Measurements from ENCODE around the gene MPV17L. TPM values are rescaled to one million over a fixed set of nuclear protein-coding genes. Genes with fewer than 3 reads are reported as not detected.

MPV17L gene
- total and polyA plus RNA-seq, 2 donors (not counting 3 experiments of a cell fraction or from before 2014, with no cell fraction given) = 0.06 to 0.22 TPM

DNA sequence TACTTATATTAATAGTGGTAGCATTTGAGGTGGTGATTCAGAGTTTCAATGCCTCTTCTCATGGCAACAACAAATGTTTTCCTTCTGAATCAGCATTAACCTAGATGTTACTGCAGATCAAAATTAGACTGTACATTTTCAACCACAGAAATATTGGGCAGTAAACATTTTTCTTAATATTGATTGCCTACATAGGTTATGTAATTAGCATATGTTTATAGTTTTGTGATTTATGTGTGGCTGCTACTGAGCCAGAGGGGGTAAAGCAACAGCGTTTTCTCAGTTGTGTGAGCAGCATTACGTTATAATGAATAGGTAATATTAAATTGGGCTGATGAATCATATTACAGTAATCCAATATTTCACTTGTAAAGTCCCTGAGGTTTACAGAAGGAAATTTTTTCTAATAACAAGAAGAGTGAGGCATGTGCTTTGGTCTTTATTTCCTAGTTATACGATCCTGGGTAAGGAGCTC, 20.0 kb downstream of the MPV17L start:
- POLR2A ChIA-PET = no interaction called here
- dilution Hi-C loops (cut with MboI; ENCODE audit: extremely low pct_ligation_motif_present, low sequenced_read_pairs) = no loop called here
- no peak overlapping the region for H3K9ac ChIP-seq (replicated peaks; ENCODE audit: extremely low read depth, insufficient read depth, low read length)
- H3K9me3 ChIP-seq (replicated peaks; ENCODE audit: control insufficient read depth, insufficient read depth, low read length) = no peaks in the 10 kb centered on the region
- intact Hi-C loops (cut with micrococcal nuclease) = no loop called here
- no peak overlapping the region for H3K27ac ChIP-seq (ENCODE audit: insufficient read depth, low read depth, low read length)
- no peaks in the 10 kb centered on the region for H3K4me1 ChIP-seq (ENCODE audit: control insufficient read depth, extremely low read depth, insufficient read depth, low read length)
- no peaks in the 10 kb centered on the region for H3K36me3 ChIP-seq (ENCODE audit: control insufficient read depth in 2 of 2, extremely low read depth in 1 of 2, insufficient read depth in 2 of 2, low read length in 2 of 2)
- H3K4me3 ChIP-seq (replicated peaks in 1 of 3; ENCODE audit: insufficient read depth in 1 of 3, low read depth in 1 of 3, low read length in 3 of 3) = no peak overlapping the region
- TF ChIP-seq GATA2 (IDR thresholded peaks at IDR 0.05; ENCODE audit: insufficient read depth, insufficient read length, low read depth, low read length) (no peak), JUN (IDR thresholded peaks at IDR 0.05; ENCODE audit: borderline replicate concordance, insufficient read depth, insufficient read length, low read depth) (no peak), POLR2AphosphoS5 (IDR thresholded peaks at IDR 0.05; ENCODE audit: insufficient read depth, low read depth, low read length) (no peak)
- H3K9me1 ChIP-seq (replicated peaks; ENCODE audit: control insufficient read depth, extremely low read depth, insufficient read depth, low read length) = no peaks in the 10 kb centered on the region
- H4K20me1 ChIP-seq (replicated peaks; ENCODE audit: control insufficient read depth, extremely low read depth, insufficient read depth, low read length) = no peaks in the 10 kb centered on the region
- DNase-seq (ENCODE audit: low read depth, low spot score) = no peak
- no peak overlapping the region for H2AFZ ChIP-seq (ENCODE audit: low read depth, low read length)
- no TSS peak for BruUV-seq (replicated peaks)
- no peaks in the 10 kb centered on the region for H3K79me2 ChIP-seq (ENCODE audit: control insufficient read depth, insufficient read depth, low read length)
- H3K27me3 ChIP-seq (ENCODE audit: control insufficient read depth in 2 of 2, insufficient read depth in 2 of 2, low read length in 2 of 2) = no peaks in the 10 kb centered on the region
- H3K4me2 ChIP-seq (ENCODE audit: insufficient read depth, low read length) = no peak overlapping the region
- CTCF ChIA-PET = interaction anchor here (1.3 kb wide), 2 partner anchors 10 to 12 kb away, joined by 3 to 6 read pairs; no protein-coding TSS in a partner anchor
- no peak for FAIRE-seq

DNA sequence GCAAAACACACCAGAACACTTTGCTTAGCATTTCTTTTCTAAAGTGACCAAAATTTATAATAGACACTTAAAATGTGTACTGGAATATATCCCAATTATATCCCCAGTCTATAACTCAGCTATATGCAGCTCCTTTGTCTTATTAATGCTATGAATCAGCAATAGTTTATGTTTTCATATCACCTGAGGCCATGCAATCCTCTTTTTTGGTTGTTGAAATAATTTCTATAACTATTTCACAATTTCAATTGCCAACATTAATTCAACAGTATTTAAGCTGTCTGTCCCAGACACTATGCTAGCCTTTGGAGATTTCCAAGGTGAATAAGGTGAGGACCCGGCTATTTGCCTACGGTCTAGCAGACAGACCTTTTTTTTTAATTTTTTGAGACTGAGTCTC, 21.6 kb downstream of the MPV17L start:
- no peaks in the 10 kb centered on the region for H3K9me1 ChIP-seq (replicated peaks; ENCODE audit: control insufficient read depth, extremely low read depth, insufficient read depth, low read length)
- no peak overlapping the region for H2AFZ ChIP-seq (ENCODE audit: low read depth, low read length)
- dilution Hi-C loops (cut with MboI; ENCODE audit: extremely low pct_ligation_motif_present, low sequenced_read_pairs) = no loop called here
- no peak overlapping the region for H3K4me2 ChIP-seq (ENCODE audit: insufficient read depth, low read length)
- no peak for TF ChIP-seq MYC (IDR thresholded peaks at IDR 0.05; ENCODE audit: low read depth, low read length)
- TF ChIP-seq, protein P1, sequence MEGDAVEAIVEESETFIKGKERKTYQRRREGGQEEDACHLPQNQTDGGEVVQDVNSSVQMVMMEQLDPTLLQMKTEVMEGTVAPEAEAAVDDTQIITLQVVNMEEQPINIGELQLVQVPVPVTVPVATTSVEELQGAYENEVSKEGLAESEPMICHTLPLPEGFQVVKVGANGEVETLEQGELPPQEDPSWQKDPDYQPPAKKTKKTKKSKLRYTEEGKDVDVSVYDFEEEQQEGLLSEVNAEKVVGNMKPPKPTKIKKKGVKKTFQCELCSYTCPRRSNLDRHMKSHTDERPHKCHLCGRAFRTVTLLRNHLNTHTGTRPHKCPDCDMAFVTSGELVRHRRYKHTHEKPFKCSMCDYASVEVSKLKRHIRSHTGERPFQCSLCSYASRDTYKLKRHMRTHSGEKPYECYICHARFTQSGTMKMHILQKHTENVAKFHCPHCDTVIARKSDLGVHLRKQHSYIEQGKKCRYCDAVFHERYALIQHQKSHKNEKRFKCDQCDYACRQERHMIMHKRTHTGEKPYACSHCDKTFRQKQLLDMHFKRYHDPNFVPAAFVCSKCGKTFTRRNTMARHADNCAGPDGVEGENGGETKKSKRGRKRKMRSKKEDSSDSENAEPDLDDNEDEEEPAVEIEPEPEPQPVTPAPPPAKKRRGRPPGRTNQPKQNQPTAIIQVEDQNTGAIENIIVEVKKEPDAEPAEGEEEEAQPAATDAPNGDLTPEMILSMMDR (IDR thresholded peaks at IDR 0.05; ENCODE audit: extremely low read depth in 1 of 2, insufficient read depth in 1 of 2, low read depth in 1 of 2, low read length in 2 of 2) = no peak
- TF ChIP-seq, protein P2, sequence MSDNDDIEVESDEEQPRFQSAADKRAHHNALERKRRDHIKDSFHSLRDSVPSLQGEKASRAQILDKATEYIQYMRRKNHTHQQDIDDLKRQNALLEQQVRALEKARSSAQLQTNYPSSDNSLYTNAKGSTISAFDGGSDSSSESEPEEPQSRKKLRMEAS (IDR thresholded peaks at IDR 0.05; ENCODE audit: insufficient read depth, insufficient read length) = no peak
- no peak for TF ChIP-seq POLR2A (IDR thresholded peaks at IDR 0.05; ENCODE audit: low read depth, low read length)
- TF ChIP-seq FOS (IDR thresholded peaks at IDR 0.05; ENCODE audit: borderline replicate concordance, insufficient read depth, low read length) = no peak
- no peak for TF ChIP-seq EZH2 (IDR thresholded peaks at IDR 0.05; ENCODE audit: borderline replicate concordance, low read depth, low read length, severe bottlenecking)
- no peak for TF ChIP-seq JUN (IDR thresholded peaks at IDR 0.05; ENCODE audit: borderline replicate concordance, insufficient read depth, insufficient read length, low read depth)
- ChIA-PET POLR2A (no interaction called here), CTCF (no interaction called here)
- no peak overlapping the region for H3K9ac ChIP-seq (replicated peaks; ENCODE audit: extremely low read depth, insufficient read depth, low read length)
- no peaks in the 10 kb centered on the region for H3K27me3 ChIP-seq (ENCODE audit: control insufficient read depth in 2 of 2, insufficient read depth in 2 of 2, low read length in 2 of 2)
- H3K4me3 ChIP-seq (replicated peaks in 1 of 3; ENCODE audit: insufficient read depth in 1 of 3, low read depth in 1 of 3, low read length in 3 of 3) = no peak overlapping the region
- no peak for FAIRE-seq
- intact Hi-C loops (cut with micrococcal nuclease) = no loop called here
- no peaks in the 10 kb centered on the region for H3K9me3 ChIP-seq (replicated peaks; ENCODE audit: control insufficient read depth, insufficient read depth, low read length)
- no peaks in the 10 kb centered on the region for H3K79me2 ChIP-seq (ENCODE audit: control insufficient read depth, insufficient read depth, low read length)
- no peak for DNase-seq (ENCODE audit: low read depth, low spot score)
- H3K4me1 ChIP-seq (ENCODE audit: control insufficient read depth, extremely low read depth, insufficient read depth, low read length) = no peaks in the 10 kb centered on the region
- no TSS peak for BruUV-seq (replicated peaks)
- no peaks in the 10 kb centered on the region for H4K20me1 ChIP-seq (replicated peaks; ENCODE audit: control insufficient read depth, extremely low read depth, insufficient read depth, low read length)
- H3K27ac ChIP-seq (ENCODE audit: insufficient read depth, low read depth, low read length) = no peak overlapping the region
- H3K36me3 ChIP-seq (ENCODE audit: control insufficient read depth in 2 of 2, extremely low read depth in 1 of 2, insufficient read depth in 2 of 2, low read length in 2 of 2) = no peaks in the 10 kb centered on the region
